Jurkat, Clone E6-1 (cell line): Measurements from ENCODE around the gene SETD2.
"Not testable (repeated sequence)": the region's sequence is repeated elsewhere in the genome, so short reads cannot be mapped to it uniquely, and the experiment has no call there.

Source experiments
- DNase-seq: peaks from one replicate; pipeline ENCODE4 v3.0.0-alpha.2; 2011; ENCODE audit warnings: low read depth, low spot score
- H3K4me3 ChIP-seq: 2 replicates; pipeline ENCODE4 v1.5.1; 2011; ENCODE audit warnings: mild to moderate bottlenecking, low read length, control low read depth, moderate library complexity

Gene SETD2

DNA sequence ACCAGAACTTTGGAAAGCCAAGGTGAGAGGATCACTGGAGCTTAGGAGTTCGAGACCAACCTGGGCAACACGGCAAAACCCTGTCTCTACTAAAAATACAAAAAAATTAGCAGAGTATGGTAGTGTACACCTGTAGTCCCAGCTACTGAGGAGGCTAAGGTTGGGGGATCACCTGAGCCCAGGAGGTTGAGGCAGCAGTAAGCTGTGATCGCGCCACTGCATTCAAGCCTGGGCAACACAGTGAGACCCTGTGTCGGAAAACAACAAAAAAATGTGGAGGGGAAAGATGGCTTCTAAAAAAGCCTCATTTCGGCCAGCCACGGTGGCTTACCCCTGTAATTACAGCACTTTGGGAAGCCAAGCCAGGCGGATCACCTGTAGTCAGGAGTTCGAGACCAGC, 54.5 kb downstream of the SETD2 start:
- no peak overlapping the region for H3K4me3 ChIP-seq
- DNase-seq, result no peak

DNA sequence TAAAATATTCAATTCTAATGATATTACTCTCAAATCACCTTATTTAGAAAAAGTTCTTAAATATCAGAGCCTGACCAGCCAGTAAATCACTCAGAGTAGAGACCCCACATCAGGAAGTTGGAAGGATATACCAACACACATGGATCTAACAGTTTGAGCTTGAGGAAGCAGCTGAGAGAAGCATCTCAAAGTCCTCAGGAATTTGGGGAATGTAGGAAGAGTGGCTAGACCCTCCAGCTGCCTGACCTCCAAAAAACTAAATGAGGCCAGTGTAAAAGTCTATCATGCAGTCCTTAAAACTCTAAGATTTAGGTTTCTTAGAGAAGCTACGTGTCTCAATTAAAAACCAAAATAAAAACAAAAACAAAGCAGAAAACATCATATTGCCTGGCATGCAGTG, 55.4 kb downstream of the SETD2 start:
- DNase-seq, result no peak
- H3K4me3 ChIP-seq, result no peak overlapping the region

DNA sequence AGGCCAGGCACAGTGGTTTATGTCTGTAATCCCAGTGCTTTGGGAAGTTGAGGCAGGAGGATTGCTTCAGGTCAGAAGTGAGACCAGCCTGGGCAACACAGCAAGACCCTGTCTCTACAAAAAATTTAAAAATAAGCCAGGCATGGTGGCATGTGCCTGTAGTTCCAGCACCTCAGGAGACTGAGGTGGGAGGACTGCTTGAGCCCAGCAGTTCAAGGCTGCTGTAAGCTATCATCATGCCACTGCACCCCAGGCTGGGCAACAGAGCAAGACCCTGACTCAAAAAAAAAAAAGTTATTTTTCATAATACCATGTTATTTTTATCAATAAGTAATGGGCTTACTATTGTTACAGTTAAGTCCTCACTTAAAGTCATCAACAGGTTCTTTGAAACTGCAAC, 59.7 kb downstream of the SETD2 start:
- no peak for DNase-seq
- H3K4me3 ChIP-seq, result no peak overlapping the region

DNA sequence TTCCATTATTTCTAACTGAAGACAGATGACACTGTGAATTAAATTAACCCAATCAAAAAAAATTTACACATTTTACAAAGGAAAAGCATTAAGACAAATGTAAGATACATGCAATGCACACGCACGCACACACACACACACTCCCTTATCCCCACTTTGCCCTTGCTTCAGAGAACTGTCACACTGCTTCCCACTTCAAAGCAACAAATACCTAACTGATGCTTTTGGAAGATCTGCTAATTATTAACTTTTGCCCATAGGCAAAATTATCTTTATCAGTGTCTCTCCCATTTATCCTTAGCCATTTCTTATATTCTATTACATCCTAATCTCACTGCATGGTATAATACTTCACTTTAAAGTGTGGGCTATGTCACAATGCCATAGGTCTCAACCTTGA, 60.3 kb downstream of the SETD2 start:
- no peak for DNase-seq
- no peak overlapping the region for H3K4me3 ChIP-seq

DNA sequence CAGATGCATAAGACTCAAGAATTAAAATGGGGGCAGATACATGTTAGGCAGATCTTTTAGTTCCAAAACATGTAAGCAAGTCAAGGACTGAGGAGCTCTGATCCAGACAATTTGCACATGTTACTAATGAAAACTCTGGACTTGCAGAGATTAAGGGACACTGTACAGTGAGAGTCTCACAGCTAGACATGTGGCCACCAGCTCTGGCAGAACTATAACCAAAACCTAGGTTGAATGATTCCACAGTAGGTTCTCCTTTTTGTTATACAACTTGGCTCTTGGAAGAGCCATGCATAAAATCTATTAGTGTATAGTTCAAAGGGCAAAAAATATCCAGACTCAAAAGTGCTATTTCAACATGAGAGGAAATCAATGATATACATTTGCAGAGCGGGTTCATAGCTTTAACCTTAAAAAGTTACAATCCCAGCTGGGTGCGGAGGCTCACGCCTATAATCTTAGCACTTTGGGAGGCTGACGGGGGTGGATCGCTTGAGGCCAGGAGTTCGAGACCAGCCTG, 61.8 kb downstream of the SETD2 start:
- no peak for DNase-seq
- no peak overlapping the region for H3K4me3 ChIP-seq

DNA sequence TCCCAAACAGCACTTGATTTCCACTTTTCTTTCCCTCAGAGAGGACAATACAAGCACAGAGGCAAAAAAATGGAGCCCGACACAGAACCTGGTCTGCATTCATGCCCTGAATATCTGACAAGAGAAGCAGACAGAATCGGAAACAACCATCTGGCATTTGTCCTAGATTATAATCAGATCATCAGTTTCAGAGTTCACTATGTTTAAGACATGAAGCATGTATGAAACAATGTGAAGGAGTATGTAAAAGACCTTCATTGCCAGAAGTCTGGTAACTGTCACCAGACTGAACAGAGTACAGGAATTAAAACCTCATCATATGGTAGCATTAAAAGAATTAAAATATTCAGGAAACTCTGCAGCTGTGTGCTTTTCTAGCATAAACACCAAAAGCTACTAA, 65.0 kb downstream of the SETD2 start:
- no peak for DNase-seq
- no peak overlapping the region for H3K4me3 ChIP-seq

DNA sequence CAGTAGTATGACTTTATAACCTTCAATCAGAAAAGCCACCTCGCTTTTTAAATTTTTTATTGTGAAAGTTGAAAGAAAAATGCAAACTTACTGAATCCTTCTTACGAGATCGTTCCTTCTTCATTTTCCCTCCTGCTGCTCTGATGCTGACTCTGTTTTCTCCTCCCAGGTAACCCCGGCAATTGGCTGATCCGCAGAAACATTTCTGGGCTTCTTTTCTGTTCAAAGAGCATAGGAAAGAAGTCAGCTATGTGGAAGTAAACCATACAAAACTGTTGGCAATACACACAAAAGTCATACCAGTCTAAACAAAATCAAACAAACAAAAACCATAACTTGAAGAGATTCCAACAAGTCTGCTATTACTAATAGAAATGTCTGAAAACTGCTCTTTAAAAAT, 66.0 kb downstream of the SETD2 start:
- H3K4me3 ChIP-seq, result no peak overlapping the region
- DNase-seq, result no peak

DNA sequence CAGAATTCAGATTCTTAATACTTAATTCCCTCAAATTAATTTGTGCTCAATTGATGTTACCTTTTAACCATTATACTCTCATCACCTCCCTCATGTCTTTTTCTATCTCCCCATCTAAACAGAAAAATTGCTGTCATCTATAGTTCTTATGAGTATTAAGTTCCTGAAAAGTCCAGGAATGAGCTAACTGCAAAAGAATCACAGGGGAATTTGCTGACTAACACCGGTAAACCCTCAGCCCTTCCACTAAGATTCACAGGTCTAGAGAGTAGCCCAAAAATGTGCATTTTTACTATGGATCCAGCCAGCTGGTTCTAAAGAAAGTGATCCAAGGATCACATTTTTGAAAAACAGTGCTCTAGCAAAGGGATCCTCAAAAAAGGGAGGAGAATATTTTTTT, 67.0 kb downstream of the SETD2 start:
- no peak overlapping the region for H3K4me3 ChIP-seq
- no peak for DNase-seq

DNA sequence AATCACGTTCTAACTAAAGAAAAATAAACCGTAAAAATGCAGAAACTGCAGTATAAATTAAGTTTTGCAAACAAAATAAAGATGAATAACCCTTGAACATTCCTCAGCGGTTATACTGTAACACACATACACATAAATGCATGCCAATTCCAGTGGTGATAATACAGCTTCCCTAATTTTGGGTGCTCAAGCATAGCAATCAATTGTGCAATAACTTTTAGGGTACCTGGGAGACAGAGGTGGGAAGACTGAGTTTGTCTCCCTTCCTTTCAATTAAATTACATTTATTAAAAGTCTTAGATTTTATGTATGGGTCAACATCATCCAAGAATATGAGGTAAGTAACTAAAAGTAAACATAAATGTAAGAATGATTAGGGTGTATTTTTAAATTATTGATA, 71.8 kb downstream of the SETD2 start:
- no peak overlapping the region for H3K4me3 ChIP-seq
- no peak for DNase-seq

DNA sequence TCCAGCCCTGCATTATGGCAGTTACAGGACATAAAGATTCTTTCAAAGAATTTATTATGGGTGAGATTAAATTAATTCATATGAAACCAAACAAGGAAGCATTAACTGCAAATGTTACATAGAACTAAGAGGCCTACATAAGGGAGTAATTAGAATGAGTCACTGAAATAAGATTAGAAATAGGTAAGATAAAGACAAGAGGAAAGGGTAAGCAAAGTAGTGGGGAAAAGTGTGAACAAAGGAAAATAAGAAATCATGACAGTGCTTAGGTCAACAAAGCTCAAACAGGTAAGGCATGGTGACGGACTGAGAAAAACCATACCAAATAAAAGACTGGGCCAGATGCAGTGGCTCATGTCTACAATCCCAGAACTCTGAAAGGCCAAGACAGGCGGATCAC, 74.3 kb downstream of the SETD2 start:
- DNase-seq, result no peak
- H3K4me3 ChIP-seq, result no peak overlapping the region

DNA sequence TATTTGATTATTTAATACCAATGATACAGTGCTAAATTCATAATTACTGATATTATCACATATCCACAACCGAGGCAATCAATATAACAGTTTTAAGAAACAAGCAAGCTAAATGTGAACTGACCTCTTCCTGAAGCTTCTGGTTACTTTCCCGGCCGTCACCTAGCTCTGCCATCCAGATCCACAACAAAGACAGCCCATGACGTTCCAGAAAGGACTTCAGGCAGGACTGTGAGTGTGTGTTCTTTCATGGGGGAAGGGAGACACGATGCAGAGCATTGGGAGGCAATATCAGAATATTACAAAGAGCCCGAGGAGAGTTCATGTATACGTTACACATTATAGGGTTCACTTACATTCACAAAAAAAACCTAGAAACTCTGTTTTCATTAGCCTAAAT, 77.8 kb downstream of the SETD2 start:
- no peak overlapping the region for H3K4me3 ChIP-seq
- no peak for DNase-seq

DNA sequence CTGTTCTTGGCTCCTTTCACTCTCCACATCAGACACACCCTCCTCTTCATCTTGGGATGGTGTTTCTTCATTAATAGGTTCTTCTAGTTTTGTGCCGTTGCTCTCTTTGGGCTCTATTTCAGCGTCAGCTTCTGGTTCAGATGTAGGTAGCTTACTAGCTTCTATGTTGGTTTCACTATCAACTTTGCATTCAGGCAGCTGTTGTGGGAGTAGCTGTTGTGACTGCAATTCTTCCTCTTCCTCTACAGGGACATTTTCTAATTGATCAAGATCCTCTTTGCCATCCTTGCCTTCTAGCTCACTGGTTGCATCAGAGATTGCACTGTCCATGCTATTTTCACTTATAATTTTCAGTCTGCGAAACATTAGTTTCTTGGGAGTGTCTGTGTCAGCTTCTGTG, 80.1 kb downstream of the SETD2 start:
- no peak for DNase-seq
- H3K4me3 ChIP-seq, result no peak overlapping the region

DNA sequence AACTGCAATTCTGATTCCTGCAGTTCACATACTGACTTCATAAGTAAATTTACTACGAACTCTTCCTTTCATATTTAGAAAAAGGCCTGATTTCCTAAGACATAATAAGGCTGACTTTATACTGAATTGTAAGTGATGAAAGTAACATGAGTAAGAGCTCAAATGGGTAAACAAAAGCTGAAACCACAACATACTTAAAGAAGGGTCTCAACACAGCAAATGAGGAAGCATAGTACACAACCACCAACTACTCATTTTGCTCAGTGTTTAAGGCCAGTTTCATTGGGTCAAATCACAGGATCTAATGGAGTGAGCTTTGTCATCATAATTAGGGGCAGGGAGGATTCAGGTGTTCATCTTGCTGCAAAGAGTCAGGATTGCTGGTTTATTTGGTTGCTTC, 81.4 kb downstream of the SETD2 start:
- no peak for DNase-seq
- H3K4me3 ChIP-seq, result no peak overlapping the region

DNA sequence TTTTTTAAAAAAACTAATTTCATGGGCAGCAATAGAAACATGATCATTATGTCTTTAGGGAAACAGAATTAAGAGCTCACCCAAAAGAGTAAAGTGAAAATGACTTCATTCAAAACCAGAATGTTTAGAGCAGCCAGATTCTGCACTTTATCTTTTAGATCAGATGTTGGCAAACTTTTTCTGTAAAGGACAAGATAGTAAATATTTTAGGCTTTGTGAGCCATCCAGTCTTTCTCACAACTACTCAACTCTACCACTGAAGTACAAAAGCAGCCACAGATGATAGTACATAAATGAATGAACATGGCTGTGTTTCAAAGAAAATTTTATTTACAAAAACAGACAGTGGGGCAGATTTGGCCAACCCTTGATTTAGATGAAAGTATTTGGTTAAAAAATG, 84.5 kb downstream of the SETD2 start:
- H3K4me3 ChIP-seq, result no peak overlapping the region
- DNase-seq, result no peak

DNA sequence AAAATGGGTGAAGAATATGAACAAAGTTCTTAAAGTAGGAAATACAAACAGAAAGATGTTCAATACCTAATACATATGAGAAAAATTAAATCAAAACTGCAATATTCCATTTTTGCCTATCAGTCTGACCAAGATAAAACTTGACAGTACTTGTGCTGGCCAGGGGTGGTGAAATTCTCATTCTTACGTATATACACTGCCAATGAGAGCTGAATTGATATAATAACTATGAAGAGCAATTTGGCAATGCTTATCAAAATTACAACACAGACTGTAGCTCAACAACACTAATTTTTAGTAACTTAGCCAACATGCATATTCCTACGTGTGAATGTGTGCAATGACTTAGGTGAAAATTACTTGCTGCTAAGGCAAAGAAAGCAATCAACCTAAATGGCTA, 90.2 kb downstream of the SETD2 start:
- no peak overlapping the region for H3K4me3 ChIP-seq
- DNase-seq, result no peak

DNA sequence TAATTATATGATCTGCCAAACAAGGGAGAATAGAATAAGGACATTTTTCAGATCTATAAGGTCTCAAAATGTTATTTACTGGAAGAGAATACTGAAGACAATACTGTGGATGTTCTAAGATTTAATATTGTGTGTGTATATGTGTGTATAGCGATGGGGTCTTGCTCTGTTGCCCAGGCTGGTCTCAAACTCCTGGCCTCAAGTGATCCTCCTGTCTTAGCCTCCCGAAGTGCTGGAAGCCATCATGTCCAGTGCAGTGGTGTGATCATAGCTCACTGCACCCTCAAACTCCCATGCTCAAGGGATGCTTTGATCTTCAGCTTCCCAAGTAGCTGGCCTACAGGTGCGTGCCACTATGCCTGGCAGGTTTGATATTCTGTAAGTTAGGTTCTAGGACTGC, 93.1 kb downstream of the SETD2 start:
- H3K4me3 ChIP-seq, result no peak overlapping the region
- no peak for DNase-seq

DNA sequence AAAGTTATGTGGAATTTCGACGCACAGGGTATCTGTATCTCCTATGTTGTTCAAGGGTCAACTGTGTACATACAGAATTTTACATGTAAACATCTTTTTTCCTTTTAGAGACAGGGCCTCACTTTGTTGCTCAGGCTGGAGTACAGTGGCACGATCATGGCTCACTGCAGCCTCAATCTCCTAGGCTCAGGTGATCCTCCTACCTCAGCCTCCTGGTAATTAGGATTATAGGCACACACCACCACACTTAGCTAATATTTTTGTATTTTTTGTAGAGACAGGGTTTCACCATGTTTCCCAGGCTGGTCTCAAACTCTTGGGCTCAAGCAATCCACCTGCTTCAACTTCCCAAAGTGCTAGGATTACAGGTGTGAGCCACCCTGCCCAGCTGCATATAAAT, 97.7 kb downstream of the SETD2 start:
- not testable (repeated sequence) for H3K4me3 ChIP-seq, DNase-seq

DNA sequence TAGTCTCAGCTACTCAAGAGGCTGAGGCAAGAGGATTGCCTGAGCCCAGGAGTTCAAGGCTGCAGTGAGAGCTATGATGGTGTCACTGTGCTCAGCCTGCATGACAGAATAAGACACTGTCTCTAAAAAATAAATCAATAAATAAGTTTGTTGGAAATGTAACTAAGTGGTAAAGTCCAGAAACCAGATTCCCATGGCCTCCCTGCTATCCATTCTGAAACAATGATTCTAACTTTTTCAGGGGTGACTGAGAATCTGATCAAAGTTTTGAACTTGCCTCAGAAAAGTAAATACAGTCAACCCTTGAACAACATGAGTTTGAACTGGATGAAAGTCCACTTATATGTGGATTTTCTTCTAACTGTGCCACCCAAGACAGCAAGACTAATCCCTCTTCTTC, 98.2 kb downstream of the SETD2 start:
- no peak for DNase-seq
- no peak overlapping the region for H3K4me3 ChIP-seq

DNA sequence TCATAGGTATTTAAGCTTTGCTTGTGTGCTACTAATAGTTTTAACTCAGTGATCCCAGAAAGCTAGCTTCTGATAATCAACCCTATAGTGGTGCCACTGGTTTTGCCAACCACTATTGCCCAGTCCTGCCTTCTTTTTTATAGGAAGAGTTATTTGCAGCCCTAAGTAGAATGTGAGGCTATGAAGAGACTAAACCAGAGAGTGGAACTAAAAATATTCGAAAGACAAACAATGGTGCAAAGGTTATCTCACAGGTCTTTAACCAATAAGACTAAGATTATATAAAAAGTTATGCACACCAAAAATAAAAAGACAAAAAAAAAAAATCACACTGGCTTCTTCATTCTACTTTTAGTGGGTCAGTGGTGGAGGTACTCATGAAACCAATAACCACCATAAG, 98.9 kb downstream of the SETD2 start:
- no peak overlapping the region for H3K4me3 ChIP-seq
- DNase-seq, result no peak

DNA sequence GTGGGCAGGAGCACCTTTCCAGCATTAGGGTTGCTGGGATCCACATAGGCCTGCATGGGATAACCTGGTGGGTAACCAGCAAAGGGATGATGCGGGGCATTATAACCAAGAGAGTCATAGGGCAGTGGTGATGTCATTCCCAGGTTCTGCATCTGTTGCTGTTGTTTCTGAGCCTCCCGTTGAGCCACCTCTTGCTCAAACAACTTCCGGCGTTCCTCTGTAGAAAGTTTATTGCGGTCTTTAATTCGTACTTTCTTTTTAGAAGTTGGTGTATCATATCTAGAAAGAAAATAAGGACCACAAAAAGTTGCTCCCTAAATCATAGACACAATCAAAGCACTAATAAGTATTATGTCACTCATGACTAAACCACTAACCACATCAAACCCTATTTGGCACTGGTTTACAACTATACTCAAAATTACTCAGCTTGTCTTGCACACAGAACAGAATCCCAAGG, 106.7 kb downstream of the SETD2 start:
- no peak overlapping the region for H3K4me3 ChIP-seq
- peak; percentile 79 for DNase-seq

DNA sequence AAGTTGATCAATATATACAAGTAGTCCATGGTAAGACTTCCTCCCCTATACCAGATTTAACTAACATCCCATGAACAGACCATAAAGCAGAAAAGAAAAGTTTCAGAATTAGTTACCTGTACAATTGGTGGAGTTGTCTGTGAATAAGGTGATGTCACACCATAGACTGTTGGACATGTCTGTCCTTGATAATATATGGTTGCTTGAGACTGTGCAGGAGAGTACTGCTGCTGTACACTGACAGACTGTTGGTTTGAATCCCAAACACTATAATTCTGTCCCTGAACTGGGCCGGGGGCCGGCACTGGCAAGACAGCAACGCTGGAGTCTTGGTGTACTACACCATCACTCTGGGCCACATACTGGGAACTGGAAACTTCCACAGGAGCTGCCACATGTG, 107.2 kb downstream of the SETD2 start:
- DNase-seq, result no peak

DNA sequence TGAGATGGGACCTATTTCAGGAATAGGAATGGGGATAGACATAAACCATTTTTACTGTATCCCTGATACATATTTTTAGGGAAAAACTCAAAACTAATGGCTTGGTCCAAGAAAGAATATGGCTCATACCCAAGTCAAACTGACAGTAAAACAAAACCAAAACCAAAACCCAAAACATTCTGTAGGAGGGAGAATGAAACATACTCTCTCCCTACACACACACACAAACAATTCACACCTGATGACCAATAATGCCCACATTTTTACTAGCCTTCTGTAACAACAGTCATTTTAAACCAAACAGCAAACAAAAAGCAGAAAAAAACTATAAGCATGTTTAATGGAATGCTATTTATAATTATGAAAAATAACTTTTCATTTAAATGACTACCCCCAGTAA, 109.5 kb downstream of the SETD2 start:
- DNase-seq, result no peak
- no peak overlapping the region for H3K4me3 ChIP-seq

More for the DNA sequence above, 107.2 kb downstream of the SETD2 start:
- H3K4me3 ChIP-seq, result no peak overlapping the region
